ENCODE results near the gene CHRNG. TPM values are rescaled to one million over a fixed set of nuclear protein-coding genes. Genes with fewer than 3 reads are reported as not detected.
A peak's percentile ranks its signal among the peaks of the same experiment; 100 is the strongest.

Gene CHRNG
- total RNA-seq, 4 donors from 2014 or later: not detected

- H3K9me3 ChIP-seq: no peaks in the 10 kb centered on the region
- in situ Hi-C loops (cut with MboI; ENCODE audit: low pct_ligation_motif_present in 1 of 4, low pct_unique_long_range_greater_than_20kb in 1 of 4, low sequenced_read_pairs in 3 of 4): no loop called here
- WGBS, 2 donors (ENCODE audit: low coverage in 1 of 2): 80 to 91% methylated on average over 3 to 6 of the region's 6 CpGs
- no peaks in the 10 kb centered on the region for H3K36me3 ChIP-seq
- no peak for TF ChIP-seq POLR2A (IDR thresholded peaks at IDR 0.05)
- no peak for TF ChIP-seq EP300 (IDR thresholded peaks at IDR 0.05; ENCODE audit: low read depth)
- no peak for TF ChIP-seq CTCF (IDR thresholded peaks at IDR 0.05)
- no peak for TF ChIP-seq POLR2AphosphoS5 (IDR thresholded peaks at IDR 0.05)
- H3K4me3 ChIP-seq: no peak overlapping the region
- H3K27ac ChIP-seq: no peak overlapping the region
- H3K4me1 ChIP-seq: peaks cover 2 to 7% (median 2%) of the 10 kb centered on the region in 4 donors
- DNase-seq: no peak
- H3K27me3 ChIP-seq: peaks cover 12% of the 10 kb centered on the region
- intact Hi-C loops (cut with DNase I; ENCODE audit: low total_unique reads): no loop called here
Measured at GRCh38 chr2:232544674-232545073, 5.2 kb downstream of the CHRNG start.

GRCh38 chr2:232545511-232546375 lies 6.3 kb downstream of the CHRNG start:
- H3K9me3 ChIP-seq: no peaks in the 10 kb centered on the region
- intact Hi-C loops (cut with DNase I; ENCODE audit: low total_unique reads): no loop called here
- peaks cover 3 to 9% (median 5%) of the 10 kb centered on the region in 4 donors for H3K4me1 ChIP-seq
- no peak overlapping the region for H3K27ac ChIP-seq
- no peaks in the 10 kb centered on the region for H3K36me3 ChIP-seq
- no peak overlapping the region for H3K4me3 ChIP-seq
- TF ChIP-seq POLR2A (IDR thresholded peaks at IDR 0.05) (no peak), EP300 (IDR thresholded peaks at IDR 0.05; ENCODE audit: low read depth) (no peak), CTCF (IDR thresholded peaks at IDR 0.05) (no peak), POLR2AphosphoS5 (IDR thresholded peaks at IDR 0.05) (no peak)
- peaks cover 1% of the 10 kb centered on the region for H3K27me3 ChIP-seq
- WGBS, 2 donors (ENCODE audit: low coverage in 1 of 2): 93 to 100% methylated on average over 2 to 17 of the region's 17 CpGs
- in situ Hi-C loops (cut with MboI; ENCODE audit: low pct_ligation_motif_present in 1 of 4, low pct_unique_long_range_greater_than_20kb in 1 of 4, low sequenced_read_pairs in 3 of 4): no loop called here
- no peak for DNase-seq

- WGBS, 2 donors (ENCODE audit: low coverage in 1 of 2): 96% methylated on average over 6 of the region's 6 CpGs
- DNase-seq: no peak
- H3K4me1 ChIP-seq: peaks cover 7 to 20% (median 17%) of the 10 kb centered on the region in 4 donors
- no peaks in the 10 kb centered on the region for H3K9me3 ChIP-seq
- intact Hi-C loops (cut with DNase I; ENCODE audit: low total_unique reads) (no loop called here), in situ Hi-C loops (cut with MboI; ENCODE audit: low pct_ligation_motif_present in 1 of 4, low pct_unique_long_range_greater_than_20kb in 1 of 4, low sequenced_read_pairs in 3 of 4) (no loop called here)
- no peaks in the 10 kb centered on the region for H3K36me3 ChIP-seq
- H3K27me3 ChIP-seq: no peaks in the 10 kb centered on the region
- H3K27ac ChIP-seq: no peak overlapping the region
- TF ChIP-seq POLR2A (IDR thresholded peaks at IDR 0.05) (no peak), CTCF (IDR thresholded peaks at IDR 0.05) (no peak), POLR2AphosphoS5 (IDR thresholded peaks at IDR 0.05) (no peak), EP300 (IDR thresholded peaks at IDR 0.05; ENCODE audit: low read depth) (no peak)
- no peak overlapping the region for H3K4me3 ChIP-seq
Measured at GRCh38 chr2:232547991-232548390, 8.5 kb downstream of the CHRNG start.

- peak overlapping the region; percentile 96 to 100 (median 98) for H3K27ac ChIP-seq
- no peaks in the 10 kb centered on the region for H3K36me3 ChIP-seq
- H3K27me3 ChIP-seq: no peaks in the 10 kb centered on the region
- in situ Hi-C loops (cut with MboI; ENCODE audit: low pct_ligation_motif_present in 1 of 4, low pct_unique_long_range_greater_than_20kb in 1 of 4, low sequenced_read_pairs in 3 of 4) (no loop called here), intact Hi-C loops (cut with DNase I; ENCODE audit: low total_unique reads) (no loop called here)
- peaks cover 7 to 31% (median 17%) of the 10 kb centered on the region in 4 donors for H3K4me1 ChIP-seq
- H3K9me3 ChIP-seq: no peaks in the 10 kb centered on the region
- DNase-seq: no peak
- WGBS, 2 donors (ENCODE audit: low coverage in 1 of 2): 36 to 46% methylated on average over 13 to 21 of the region's 21 CpGs
- TF ChIP-seq POLR2A (IDR thresholded peaks at IDR 0.05): no peak
- TF ChIP-seq POLR2AphosphoS5 (IDR thresholded peaks at IDR 0.05): no peak
- TF ChIP-seq EP300 (IDR thresholded peaks at IDR 0.05; ENCODE audit: low read depth): no peak
- no peak for TF ChIP-seq CTCF (IDR thresholded peaks at IDR 0.05)
- H3K4me3 ChIP-seq: peak overlapping the region; percentile 69 to 96 (median 88)
Measured at GRCh38 chr2:232549655-232550353, 10.3 kb downstream of the CHRNG start.
